HEK293 (cell line): ENCODE data around the gene TMEM213.

ENCODE experiments used
- GLI4 ChIP-seq: fragments of 450-650 bp; formaldehyde crosslinking; IDR thresholded peaks from 2 replicates; pipeline ENCODE4 v1.5.1; 2016; ENCODE audit warnings: missing biosample characterization, missing genetic modification characterization
- HOXA7 ChIP-seq: sonication (generic); formaldehyde crosslinking; IDR thresholded peaks from 2 replicates; pipeline ENCODE4 v1.8.1; 2022; ENCODE audit warnings: missing genetic modification reagents, borderline replicate concordance
- KLF1 ChIP-seq: fragments of 450-650 bp; formaldehyde crosslinking; IDR thresholded peaks from 2 replicates; pipeline ENCODE4 v1.5.1; 2016; ENCODE audit warnings: missing biosample characterization, missing genetic modification characterization
- ZFP3 ChIP-seq: fragments of 450-650 bp; formaldehyde crosslinking; IDR thresholded peaks from 2 replicates; pipeline ENCODE4 v1.5.1; 2016; ENCODE audit warnings: low read depth, missing biosample characterization, missing genetic modification characterization
- ZNF121 ChIP-seq: fragments of 450-650 bp; formaldehyde crosslinking; IDR thresholded peaks from 2 replicates; pipeline ENCODE4 v1.5.1; 2016; ENCODE audit warnings: missing biosample characterization, missing genetic modification characterization
- ZNF521 ChIP-seq: fragments of 450-650 bp; formaldehyde crosslinking; IDR thresholded peaks from 2 replicates; pipeline ENCODE4 v1.5.1; 2017; ENCODE audit warnings: missing biosample characterization, mild to moderate bottlenecking, missing genetic modification characterization
- ZNF658 ChIP-seq: fragments of 450-650 bp; formaldehyde crosslinking; IDR thresholded peaks from 2 replicates; pipeline ENCODE4; 2016; ENCODE audit warnings: missing biosample characterization, missing genetic modification characterization
- TF ChIP-seq, protein P1 (sequence below): fragments of 450-650 bp; formaldehyde crosslinking; IDR thresholded peaks from 2 replicates; pipeline ENCODE4 v1.5.1; 2016; ENCODE audit warnings: missing biosample characterization, missing genetic modification characterization
- TF ChIP-seq, protein P2 (sequence below): fragments of 450-650 bp; formaldehyde crosslinking; IDR thresholded peaks from 2 replicates; pipeline ENCODE4 v1.5.1; 2017; ENCODE audit warnings: missing biosample characterization, missing genetic modification characterization
- TF ChIP-seq, protein P3 (sequence below): fragments of 450-650 bp; IDR thresholded peaks from 2 replicates; pipeline ENCODE4 v1.5.1; 2018; ENCODE audit warnings: missing biosample characterization, missing genetic modification characterization
- TF ChIP-seq, protein P4 (sequence below): fragments of 450-650 bp; formaldehyde crosslinking; IDR thresholded peaks from 2 replicates; pipeline ENCODE4 v1.5.1; 2016; ENCODE audit warnings: missing biosample characterization, missing genetic modification characterization, low read depth

- no peak for TF ChIP-seq ZFP3 (tag by site-specific recombination)
- no peak for TF ChIP-seq KLF1 (tag by site-specific recombination)
- TF ChIP-seq, protein P1, sequence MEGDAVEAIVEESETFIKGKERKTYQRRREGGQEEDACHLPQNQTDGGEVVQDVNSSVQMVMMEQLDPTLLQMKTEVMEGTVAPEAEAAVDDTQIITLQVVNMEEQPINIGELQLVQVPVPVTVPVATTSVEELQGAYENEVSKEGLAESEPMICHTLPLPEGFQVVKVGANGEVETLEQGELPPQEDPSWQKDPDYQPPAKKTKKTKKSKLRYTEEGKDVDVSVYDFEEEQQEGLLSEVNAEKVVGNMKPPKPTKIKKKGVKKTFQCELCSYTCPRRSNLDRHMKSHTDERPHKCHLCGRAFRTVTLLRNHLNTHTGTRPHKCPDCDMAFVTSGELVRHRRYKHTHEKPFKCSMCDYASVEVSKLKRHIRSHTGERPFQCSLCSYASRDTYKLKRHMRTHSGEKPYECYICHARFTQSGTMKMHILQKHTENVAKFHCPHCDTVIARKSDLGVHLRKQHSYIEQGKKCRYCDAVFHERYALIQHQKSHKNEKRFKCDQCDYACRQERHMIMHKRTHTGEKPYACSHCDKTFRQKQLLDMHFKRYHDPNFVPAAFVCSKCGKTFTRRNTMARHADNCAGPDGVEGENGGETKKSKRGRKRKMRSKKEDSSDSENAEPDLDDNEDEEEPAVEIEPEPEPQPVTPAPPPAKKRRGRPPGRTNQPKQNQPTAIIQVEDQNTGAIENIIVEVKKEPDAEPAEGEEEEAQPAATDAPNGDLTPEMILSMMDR (tag by site-specific recombination): no peak
- TF ChIP-seq ZNF121 (tag by site-specific recombination): no peak
- TF ChIP-seq ZNF658: no peak
- TF ChIP-seq HOXA7 (CRISPR knock-in tag): no peak
- TF ChIP-seq, protein P2, sequence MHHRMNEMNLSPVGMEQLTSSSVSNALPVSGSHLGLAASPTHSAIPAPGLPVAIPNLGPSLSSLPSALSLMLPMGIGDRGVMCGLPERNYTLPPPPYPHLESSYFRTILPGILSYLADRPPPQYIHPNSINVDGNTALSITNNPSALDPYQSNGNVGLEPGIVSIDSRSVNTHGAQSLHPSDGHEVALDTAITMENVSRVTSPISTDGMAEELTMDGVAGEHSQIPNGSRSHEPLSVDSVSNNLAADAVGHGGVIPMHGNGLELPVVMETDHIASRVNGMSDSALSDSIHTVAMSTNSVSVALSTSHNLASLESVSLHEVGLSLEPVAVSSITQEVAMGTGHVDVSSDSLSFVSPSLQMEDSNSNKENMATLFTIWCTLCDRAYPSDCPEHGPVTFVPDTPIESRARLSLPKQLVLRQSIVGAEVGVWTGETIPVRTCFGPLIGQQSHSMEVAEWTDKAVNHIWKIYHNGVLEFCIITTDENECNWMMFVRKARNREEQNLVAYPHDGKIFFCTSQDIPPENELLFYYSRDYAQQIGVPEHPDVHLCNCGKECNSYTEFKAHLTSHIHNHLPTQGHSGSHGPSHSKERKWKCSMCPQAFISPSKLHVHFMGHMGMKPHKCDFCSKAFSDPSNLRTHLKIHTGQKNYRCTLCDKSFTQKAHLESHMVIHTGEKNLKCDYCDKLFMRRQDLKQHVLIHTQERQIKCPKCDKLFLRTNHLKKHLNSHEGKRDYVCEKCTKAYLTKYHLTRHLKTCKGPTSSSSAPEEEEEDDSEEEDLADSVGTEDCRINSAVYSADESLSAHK (tag by site-specific recombination): no peak
- TF ChIP-seq GLI4: no peak
- TF ChIP-seq, protein P3, sequence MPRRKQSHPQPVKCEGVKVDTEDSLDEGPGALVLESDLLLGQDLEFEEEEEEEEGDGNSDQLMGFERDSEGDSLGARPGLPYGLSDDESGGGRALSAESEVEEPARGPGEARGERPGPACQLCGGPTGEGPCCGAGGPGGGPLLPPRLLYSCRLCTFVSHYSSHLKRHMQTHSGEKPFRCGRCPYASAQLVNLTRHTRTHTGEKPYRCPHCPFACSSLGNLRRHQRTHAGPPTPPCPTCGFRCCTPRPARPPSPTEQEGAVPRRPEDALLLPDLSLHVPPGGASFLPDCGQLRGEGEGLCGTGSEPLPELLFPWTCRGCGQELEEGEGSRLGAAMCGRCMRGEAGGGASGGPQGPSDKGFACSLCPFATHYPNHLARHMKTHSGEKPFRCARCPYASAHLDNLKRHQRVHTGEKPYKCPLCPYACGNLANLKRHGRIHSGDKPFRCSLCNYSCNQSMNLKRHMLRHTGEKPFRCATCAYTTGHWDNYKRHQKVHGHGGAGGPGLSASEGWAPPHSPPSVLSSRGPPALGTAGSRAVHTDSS (tag by site-specific recombination): no peak
- no peak for TF ChIP-seq ZNF521
- TF ChIP-seq, protein P4, sequence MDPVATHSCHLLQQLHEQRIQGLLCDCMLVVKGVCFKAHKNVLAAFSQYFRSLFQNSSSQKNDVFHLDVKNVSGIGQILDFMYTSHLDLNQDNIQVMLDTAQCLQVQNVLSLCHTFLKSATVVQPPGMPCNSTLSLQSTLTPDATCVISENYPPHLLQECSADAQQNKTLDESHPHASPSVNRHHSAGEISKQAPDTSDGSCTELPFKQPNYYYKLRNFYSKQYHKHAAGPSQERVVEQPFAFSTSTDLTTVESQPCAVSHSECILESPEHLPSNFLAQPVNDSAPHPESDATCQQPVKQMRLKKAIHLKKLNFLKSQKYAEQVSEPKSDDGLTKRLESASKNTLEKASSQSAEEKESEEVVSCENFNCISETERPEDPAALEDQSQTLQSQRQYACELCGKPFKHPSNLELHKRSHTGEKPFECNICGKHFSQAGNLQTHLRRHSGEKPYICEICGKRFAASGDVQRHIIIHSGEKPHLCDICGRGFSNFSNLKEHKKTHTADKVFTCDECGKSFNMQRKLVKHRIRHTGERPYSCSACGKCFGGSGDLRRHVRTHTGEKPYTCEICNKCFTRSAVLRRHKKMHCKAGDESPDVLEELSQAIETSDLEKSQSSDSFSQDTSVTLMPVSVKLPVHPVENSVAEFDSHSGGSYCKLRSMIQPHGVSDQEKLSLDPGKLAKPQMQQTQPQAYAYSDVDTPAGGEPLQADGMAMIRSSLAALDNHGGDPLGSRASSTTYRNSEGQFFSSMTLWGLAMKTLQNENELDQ (tag by site-specific recombination): no peak
Observed at GRCh38 chr7:138881579-138882188, 83.9 kb downstream of the TMEM213 start.
